ENCODE results near the gene VPS36. TPM values are rescaled to one million over a fixed set of nuclear protein-coding genes. Genes with fewer than 3 reads are reported as not detected.

Gene VPS36
- total and polyA plus RNA-seq, 2 of the 13 experiments (the other 11 are each of a cell fraction or from before 2014, with no cell fraction given) = 17.2 to 22.4 TPM

DNA sequence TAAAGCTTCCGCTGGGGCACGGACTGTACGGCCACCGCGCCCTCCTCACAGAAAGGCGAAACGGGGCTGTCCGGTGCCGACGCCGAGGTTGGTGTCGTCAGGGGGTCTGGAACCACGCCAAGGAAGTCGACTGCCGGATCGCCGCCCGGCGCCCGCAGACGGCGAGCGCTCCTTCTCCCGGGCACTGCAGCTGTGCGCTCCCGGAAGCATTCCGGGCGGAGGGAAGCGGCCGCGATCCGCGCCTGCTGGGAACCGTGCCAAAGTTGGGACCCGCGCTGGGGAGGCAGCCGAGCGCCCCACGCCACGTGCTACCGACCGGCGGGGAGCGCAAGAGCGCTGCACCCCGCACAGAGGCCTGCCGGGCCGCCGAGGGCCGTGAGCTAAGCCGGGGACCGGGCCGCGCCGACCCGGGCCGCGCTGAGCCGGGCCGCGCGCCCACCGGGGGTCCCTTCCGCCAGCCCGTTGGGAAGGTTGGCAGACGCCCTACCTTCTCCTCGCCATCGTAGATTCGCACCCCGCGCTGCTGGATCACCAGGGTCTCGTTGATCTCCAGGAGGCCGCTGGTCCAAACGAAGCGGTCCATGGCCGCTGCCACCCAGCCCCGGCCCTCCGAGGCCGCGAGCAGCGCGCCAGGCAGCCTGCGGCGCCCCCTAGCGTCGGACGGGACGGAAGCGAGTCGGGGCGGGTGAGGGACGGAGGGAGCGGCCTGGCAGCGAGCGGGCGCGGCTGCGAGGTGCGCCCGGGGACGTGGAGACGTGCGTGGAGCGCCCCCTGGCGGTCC, at the start of gene VPS36 (continued):
- no peak for TF ChIP-seq CHCHD3 (CRISPR knock-in tag; IDR thresholded peaks at IDR 0.05)
- TF ChIP-seq ZNF331 (CRISPR knock-in tag; IDR thresholded peaks at IDR 0.05) = peak; percentile 78
- peak; percentile 35; the same call in 1 of the 2 replicates for TF ChIP-seq MXD4 (CRISPR knock-in tag; IDR thresholded peaks at IDR 0.05)
- TF ChIP-seq, protein P1, sequence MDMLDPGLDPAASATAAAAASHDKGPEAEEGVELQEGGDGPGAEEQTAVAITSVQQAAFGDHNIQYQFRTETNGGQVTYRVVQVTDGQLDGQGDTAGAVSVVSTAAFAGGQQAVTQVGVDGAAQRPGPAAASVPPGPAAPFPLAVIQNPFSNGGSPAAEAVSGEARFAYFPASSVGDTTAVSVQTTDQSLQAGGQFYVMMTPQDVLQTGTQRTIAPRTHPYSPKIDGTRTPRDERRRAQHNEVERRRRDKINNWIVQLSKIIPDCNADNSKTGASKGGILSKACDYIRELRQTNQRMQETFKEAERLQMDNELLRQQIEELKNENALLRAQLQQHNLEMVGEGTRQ (IDR thresholded peaks at IDR 0.05; ENCODE audit: low read depth, low read length) = no peak
- TF ChIP-seq, protein P1 (CRISPR knock-in tag; IDR thresholded peaks at IDR 0.05; ENCODE audit: borderline replicate concordance) = 0 out of 2 replicates have a peak, but pooled peaks have one; percentile 25
- TF ChIP-seq ZNF891 (CRISPR knock-in tag; IDR thresholded peaks at IDR 0.05) = peak; percentile 57
- TF ChIP-seq HOXD1 (CRISPR knock-in tag; IDR thresholded peaks at IDR 0.05) = no peak
- TF ChIP-seq ZNF335 (CRISPR knock-in tag; IDR thresholded peaks at IDR 0.05) = no peak
- TF ChIP-seq ZNF674 (CRISPR knock-in tag; IDR thresholded peaks at IDR 0.05; ENCODE audit: low read depth) = peak; percentile 86; the same call in 1 of the 2 replicates
- TF ChIP-seq, protein P2, sequence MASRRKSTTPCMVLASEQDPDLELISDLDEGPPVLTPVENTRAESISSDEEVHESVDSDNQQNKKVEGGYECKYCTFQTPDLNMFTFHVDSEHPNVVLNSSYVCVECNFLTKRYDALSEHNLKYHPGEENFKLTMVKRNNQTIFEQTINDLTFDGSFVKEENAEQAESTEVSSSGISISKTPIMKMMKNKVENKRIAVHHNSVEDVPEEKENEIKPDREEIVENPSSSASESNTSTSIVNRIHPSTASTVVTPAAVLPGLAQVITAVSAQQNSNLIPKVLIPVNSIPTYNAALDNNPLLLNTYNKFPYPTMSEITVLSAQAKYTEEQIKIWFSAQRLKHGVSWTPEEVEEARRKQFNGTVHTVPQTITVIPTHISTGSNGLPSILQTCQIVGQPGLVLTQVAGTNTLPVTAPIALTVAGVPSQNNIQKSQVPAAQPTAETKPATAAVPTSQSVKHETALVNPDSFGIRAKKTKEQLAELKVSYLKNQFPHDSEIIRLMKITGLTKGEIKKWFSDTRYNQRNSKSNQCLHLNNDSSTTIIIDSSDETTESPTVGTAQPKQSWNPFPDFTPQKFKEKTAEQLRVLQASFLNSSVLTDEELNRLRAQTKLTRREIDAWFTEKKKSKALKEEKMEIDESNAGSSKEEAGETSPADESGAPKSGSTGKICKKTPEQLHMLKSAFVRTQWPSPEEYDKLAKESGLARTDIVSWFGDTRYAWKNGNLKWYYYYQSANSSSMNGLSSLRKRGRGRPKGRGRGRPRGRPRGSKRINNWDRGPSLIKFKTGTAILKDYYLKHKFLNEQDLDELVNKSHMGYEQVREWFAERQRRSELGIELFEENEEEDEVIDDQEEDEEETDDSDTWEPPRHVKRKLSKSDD (CRISPR knock-in tag; IDR thresholded peaks at IDR 0.05; ENCODE audit: low read depth) = peak; percentile 51; the same call in 1 of the 2 replicates
- no peak for TF ChIP-seq ISX (CRISPR knock-in tag; conservative IDR thresholded peaks at IDR 0.05)
- peak; percentile 30; the same call in 1 of the 2 replicates for TF ChIP-seq SMC3 (IDR thresholded peaks at IDR 0.05; ENCODE audit: low read length)
- TF ChIP-seq CBFB (CRISPR knock-in tag; IDR thresholded peaks at IDR 0.05) = peak; percentile 21; the same call in 1 of the 2 replicates
- TF ChIP-seq, protein P3, sequence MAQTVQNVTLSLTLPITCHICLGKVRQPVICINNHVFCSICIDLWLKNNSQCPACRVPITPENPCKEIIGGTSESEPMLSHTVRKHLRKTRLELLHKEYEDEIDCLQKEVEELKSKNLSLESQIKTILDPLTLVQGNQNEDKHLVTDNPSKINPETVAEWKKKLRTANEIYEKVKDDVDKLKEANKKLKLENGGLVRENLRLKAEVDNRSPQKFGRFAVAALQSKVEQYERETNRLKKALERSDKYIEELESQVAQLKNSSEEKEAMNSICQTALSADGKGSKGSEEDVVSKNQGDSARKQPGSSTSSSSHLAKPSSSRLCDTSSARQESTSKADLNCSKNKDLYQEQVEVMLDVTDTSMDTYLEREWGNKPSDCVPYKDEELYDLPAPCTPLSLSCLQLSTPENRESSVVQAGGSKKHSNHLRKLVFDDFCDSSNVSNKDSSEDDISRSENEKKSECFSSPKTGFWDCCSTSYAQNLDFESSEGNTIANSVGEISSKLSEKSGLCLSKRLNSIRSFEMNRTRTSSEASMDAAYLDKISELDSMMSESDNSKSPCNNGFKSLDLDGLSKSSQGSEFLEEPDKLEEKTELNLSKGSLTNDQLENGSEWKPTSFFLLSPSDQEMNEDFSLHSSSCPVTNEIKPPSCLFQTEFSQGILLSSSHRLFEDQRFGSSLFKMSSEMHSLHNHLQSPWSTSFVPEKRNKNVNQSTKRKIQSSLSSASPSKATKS (CRISPR knock-in tag; IDR thresholded peaks at IDR 0.05) = no peak
- TF ChIP-seq ZNF556 (CRISPR knock-in tag; IDR thresholded peaks at IDR 0.05; ENCODE audit: borderline replicate concordance) = peak; percentile 94
- TF ChIP-seq LCORL (IDR thresholded peaks at IDR 0.05) = no peak
- no peak; the same call in 1 of the 2 replicates for TF ChIP-seq LCORL (CRISPR knock-in tag; IDR thresholded peaks at IDR 0.05)
- 0 out of 2 replicates have a peak, but pooled peaks have one; percentile 47 for TF ChIP-seq ETV6 (CRISPR knock-in tag; conservative IDR thresholded peaks at IDR 0.05)
- TF ChIP-seq ZNF160 (CRISPR knock-in tag; IDR thresholded peaks at IDR 0.05) = peak; percentile 56; the same call in 1 of the 2 replicates
- peak; percentile 38; the same call in 1 of the 2 replicates for TF ChIP-seq NR1H2 (CRISPR knock-in tag; IDR thresholded peaks at IDR 0.05; ENCODE audit: borderline replicate concordance, low read depth)
- peak; percentile 88 for TF ChIP-seq ZSCAN31 (CRISPR knock-in tag; IDR thresholded peaks at IDR 0.05; ENCODE audit: low read depth)
- TF ChIP-seq, protein P4, sequence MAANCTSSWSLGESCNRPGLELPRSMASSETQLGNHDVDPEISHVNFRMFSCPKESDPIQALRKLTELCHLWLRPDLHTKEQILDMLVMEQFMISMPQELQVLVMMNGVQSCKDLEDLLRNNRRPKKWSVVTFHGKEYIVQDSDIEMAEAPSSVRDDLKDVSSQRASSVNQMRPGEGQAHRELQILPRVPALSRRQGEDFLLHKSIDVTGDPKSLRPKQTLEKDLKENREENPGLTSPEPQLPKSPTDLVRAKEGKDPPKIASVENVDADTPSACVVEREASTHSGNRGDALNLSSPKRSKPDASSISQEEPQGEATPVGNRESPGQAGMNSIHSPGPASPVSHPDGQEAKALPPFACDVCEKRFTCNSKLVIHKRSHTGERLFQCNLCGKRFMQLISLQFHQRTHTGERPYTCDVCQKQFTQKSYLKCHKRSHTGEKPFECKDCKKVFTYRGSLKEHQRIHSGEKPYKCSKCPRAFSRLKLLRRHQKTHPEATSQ (CRISPR knock-in tag; IDR thresholded peaks at IDR 0.05; ENCODE audit: borderline replicate concordance) = no peak

Measured in HepG2 (cell line).